HG03442 (cell line): ENCODE results near the gene MED15.
"Not testable (repeated sequence)": the region's sequence is repeated elsewhere in the genome, so short reads cannot be mapped to it uniquely, and the experiment has no call there.

Source experiments
- ATAC-seq: cut with Tn5 transposase; IDR thresholded peaks from one replicate; pipeline ENCODE4 v1.9.1; 2021; ENCODE audit warnings: mild to moderate bottlenecking, moderate library complexity; ENCODE audit not compliant: unreplicated experiment

MED15 gene

GRCh38 chr22:20581503-20582170 is 74.2 kb downstream of the MED15 start:
- no peak for ATAC-seq

GRCh38 chr22:20582171-20582511 is 74.7 kb downstream of the MED15 start:
- ATAC-seq, result no peak

GRCh38 chr22:20582520-20583361 is 75.3 kb downstream of the MED15 start:
- no peak for ATAC-seq

GRCh38 chr22:20583471-20583922 is 76.1 kb downstream of the MED15 start:
- no peak for ATAC-seq

GRCh38 chr22:20584029-20584871 is 76.8 kb downstream of the MED15 start:
- no peak for ATAC-seq

GRCh38 chr22:20584872-20585638 is 77.6 kb downstream of the MED15 start:
- ATAC-seq, result no peak

GRCh38 chr22:20585639-20586402 is 78.4 kb downstream of the MED15 start:
- no peak for ATAC-seq

- no peak for ATAC-seq
Measured at GRCh38 chr22:20586403-20586745, 79.0 kb downstream of the MED15 start.

GRCh38 chr22:20587206-20587958 is 80.0 kb downstream of the MED15 start:
- no peak for ATAC-seq

GRCh38 chr22:20588092-20588842 is 80.9 kb downstream of the MED15 start:
- ATAC-seq, result no peak

GRCh38 chr22:20588843-20589581 is 81.6 kb downstream of the MED15 start:
- ATAC-seq, result no peak

GRCh38 chr22:20589614-20590476 is 82.4 kb downstream of the MED15 start:
- ATAC-seq, result no peak

- ATAC-seq, result no peak
Measured at GRCh38 chr22:20590477-20591294, 83.3 kb downstream of the MED15 start.

- ATAC-seq, result no peak
Measured at GRCh38 chr22:20591295-20591645, 83.9 kb downstream of the MED15 start.

GRCh38 chr22:20591660-20592310 is 84.4 kb downstream of the MED15 start:
- no peak for ATAC-seq

- ATAC-seq, result not testable (repeated sequence)
Measured at GRCh38 chr22:20594038-20594437, 86.6 kb downstream of the MED15 start.
